Muscle layer of colon (tissue), 2 donors: ENCODE results near the gene COG8.
A peak's percentile ranks its signal among the peaks of the same experiment; 100 is the strongest.

Source experiments
- H3K27ac ChIP-seq: one replicate; pipeline ENCODE4 v1.7.0; 2013; ENCODE audit warnings: low read depth, mild to moderate bottlenecking, low read length, moderate library complexity
- H3K27me3 ChIP-seq, 2 donors: one replicate each; pipeline ENCODE4 v1.7.0; 2013; ENCODE audit warnings: low read length in 2 of 2, mild to moderate bottlenecking in 2 of 2; ENCODE audit not compliant: insufficient read depth in 2 of 2, control insufficient read depth in 1 of 2
- H3K36me3 ChIP-seq: one replicate; pipeline ENCODE4 v1.7.0; 2013; ENCODE audit warnings: mild to moderate bottlenecking, low read length; ENCODE audit not compliant: insufficient read depth
- H3K4me1 ChIP-seq: one replicate; pipeline ENCODE4 v1.7.0; 2013; ENCODE audit warnings: mild to moderate bottlenecking, low read length; ENCODE audit not compliant: insufficient read depth
- H3K4me3 ChIP-seq, 2 donors: one replicate each; pipeline ENCODE4 v1.7.0; 2013; ENCODE audit warnings: low read length in 2 of 2, low read depth in 1 of 2, mild to moderate bottlenecking in 1 of 2, moderate library complexity in 1 of 2
- H3K9ac ChIP-seq: one replicate; pipeline ENCODE4 v1.7.0; 2013; ENCODE audit warnings: low read length
- H3K9me3 ChIP-seq: one replicate; pipeline ENCODE4 v1.7.0; 2013; ENCODE audit warnings: mild to moderate bottlenecking, low read length
- donor health status: abdominal sarcoma.
- donor health status: Adenocarcinoma of cecum.

The COG8 gene

GRCh38 chr16:69344171-69344570 is 4.8 kb upstream of the COG8 start:
- Histone ChIP-seq H3K4me1 (peaks cover 9% of the 10 kb centered on the region), H3K4me3 (no peak overlapping the region), H3K36me3 (peaks cover 19% of the 10 kb centered on the region), H3K9ac (no peak overlapping the region), H3K9me3 (no peaks in the 10 kb centered on the region), H3K27me3 (no peaks in the 10 kb centered on the region), H3K27ac (no peak overlapping the region)

DNA sequence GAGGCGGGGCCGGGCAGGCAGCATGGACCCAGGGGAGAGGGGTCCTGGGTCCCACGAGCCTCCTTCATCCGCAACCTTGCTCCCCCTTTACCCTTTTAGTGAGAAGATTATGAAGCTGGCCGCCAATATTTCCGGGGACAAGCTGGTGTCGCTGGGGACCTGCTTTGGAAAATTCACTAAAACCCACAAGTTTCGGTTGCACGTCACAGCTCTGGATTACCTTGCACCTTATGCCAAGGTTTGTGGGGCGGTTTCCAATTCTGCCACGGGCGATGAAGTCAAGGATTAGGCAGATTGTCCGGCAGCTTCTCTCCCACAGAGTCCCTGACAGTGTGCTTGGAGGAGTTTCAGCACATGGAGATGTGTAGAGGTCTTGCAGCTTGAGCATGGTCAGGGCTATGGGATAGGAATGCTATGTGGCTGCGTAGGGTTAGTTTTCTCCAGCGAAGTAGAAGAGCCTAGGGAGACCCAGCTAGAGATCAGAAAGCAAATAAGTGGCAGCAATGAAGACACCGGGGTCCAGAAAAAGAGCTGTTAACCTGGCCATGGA is 806 bp upstream of the COG8 start:
- Histone ChIP-seq H3K4me1 (peaks cover 20% of the 10 kb centered on the region), H3K27ac (peak overlapping the region; percentile 96), H3K9ac (peak overlapping the region; percentile 69), H3K4me3 (peak overlapping the region; percentile 80 to 84), H3K27me3 (no peaks in the 10 kb centered on the region), H3K36me3 (peaks cover 30% of the 10 kb centered on the region), H3K9me3 (no peaks in the 10 kb centered on the region)

DNA sequence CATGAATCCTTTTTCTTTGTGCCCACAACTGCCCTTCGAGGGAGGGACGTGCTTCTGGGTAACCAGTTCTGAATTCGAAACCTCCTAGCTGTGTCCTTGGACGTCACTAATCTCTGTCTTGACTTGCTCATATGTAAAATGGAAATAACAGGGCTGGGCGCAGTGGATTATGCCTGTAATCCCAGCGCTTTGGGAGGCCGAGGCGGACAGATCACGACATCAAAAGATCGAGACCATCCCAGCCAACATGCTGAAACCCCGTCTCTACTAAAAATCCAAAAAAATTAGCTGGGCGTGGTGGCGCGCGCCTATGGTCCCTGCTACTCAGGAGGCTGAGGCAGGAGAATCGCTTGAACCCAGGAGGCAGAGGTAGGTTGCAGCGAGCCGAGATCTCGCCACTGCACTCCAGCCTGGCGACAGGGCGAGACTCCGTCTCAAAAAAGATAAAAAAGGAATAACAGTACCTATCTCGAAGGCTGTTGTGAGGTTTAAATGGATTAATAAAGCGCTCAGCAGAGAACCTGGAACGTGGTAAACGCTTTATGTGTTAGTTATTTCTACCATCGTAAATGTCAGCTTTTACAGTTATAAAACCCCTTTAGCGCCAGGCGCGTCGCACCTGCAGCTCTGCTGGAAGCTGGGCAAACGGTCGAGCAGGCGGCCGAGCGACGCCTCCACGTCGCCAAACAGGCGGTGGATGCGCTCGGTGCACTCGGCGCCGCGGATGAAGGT is 641 bp downstream of the COG8 start:
- Histone ChIP-seq H3K9me3 (no peaks in the 10 kb centered on the region), H3K4me1 (peaks cover 22% of the 10 kb centered on the region), H3K9ac (peak overlapping the region; percentile 69), H3K4me3 (peak overlapping the region; percentile 80 to 84), H3K27ac (peak overlapping the region; percentile 96), H3K27me3 (no peaks in the 10 kb centered on the region), H3K36me3 (peaks cover 40% of the 10 kb centered on the region)

DNA sequence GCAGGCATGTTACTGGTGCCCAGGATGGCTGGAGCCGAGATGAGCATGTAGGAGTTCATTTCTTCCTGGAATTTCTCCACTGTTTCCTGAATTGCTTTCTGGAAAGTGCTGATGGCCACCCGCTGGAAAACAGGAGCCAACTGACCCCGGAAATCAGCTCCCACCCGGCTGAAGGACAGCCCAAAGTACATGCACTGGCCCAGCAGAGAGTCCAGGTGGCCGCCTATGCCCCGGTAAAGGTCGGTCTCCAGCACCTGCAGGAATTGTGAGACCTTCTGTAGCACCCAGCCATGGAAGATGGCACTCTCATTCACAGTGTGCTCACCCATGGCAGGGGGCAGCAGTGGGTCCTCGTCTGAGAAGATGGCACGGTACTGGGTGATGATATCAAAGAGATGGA is 4.7 kb downstream of the COG8 start:
- Histone ChIP-seq H3K27me3 (no peaks in the 10 kb centered on the region), H3K36me3 (peaks cover 45% of the 10 kb centered on the region), H3K4me1 (peaks cover 26% of the 10 kb centered on the region)

DNA sequence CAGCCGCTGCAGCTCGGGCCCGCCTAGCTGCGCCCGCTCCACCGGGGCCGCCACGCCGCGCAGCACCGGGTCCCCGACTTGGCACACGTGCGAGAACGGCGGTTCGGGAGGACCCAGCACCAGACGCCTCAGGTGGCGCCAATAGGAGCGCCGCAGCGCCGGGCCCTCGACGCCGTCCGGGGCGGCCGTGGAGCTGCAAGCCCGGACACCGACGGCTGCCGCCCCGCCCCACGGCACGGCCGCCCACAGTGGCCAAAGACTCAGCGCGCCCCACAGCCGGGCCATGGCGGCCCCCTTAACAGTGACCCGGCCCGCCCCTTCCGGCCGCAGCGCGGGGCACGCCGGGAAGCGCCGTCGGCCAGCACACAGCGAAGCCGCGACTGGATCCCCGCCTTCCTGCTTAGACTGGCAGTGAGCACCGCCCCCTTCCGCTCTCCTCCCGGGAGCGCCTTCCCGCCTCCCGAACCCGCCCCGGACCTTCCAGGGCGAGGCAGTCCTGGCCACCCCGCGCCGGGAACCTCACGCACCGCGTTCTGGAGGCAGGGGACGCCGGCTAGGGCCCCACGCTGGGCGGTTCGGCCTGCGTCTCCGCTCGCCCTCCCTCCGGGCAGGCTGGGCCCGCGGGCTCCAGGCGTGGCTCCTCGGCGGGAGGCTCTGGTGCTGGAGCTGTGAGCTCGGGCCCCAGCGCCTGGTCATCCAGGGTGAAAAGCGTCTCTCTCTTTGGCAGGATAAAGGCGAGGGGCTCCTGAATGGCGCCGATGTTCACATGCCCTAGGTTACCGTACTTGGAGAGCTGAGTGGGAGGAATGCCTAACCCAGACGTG is 8.9 kb downstream of the COG8 start, which contains the start of gene PDF:
TSS of gene PDF (minus strand) at position 303 of the 824 bp plus-strand sequence. CDS start at position 285, 18 bp downstream.
- H3K4me1 ChIP-seq, result peaks cover 37% of the 10 kb centered on the region

More for the DNA sequence above, 4.7 kb downstream of the COG8 start:
- H3K9me3 ChIP-seq, result no peaks in the 10 kb centered on the region
- H3K27ac ChIP-seq, result no peak overlapping the region
- no peak overlapping the region for H3K9ac ChIP-seq
- no peak overlapping the region for H3K4me3 ChIP-seq

DNA sequence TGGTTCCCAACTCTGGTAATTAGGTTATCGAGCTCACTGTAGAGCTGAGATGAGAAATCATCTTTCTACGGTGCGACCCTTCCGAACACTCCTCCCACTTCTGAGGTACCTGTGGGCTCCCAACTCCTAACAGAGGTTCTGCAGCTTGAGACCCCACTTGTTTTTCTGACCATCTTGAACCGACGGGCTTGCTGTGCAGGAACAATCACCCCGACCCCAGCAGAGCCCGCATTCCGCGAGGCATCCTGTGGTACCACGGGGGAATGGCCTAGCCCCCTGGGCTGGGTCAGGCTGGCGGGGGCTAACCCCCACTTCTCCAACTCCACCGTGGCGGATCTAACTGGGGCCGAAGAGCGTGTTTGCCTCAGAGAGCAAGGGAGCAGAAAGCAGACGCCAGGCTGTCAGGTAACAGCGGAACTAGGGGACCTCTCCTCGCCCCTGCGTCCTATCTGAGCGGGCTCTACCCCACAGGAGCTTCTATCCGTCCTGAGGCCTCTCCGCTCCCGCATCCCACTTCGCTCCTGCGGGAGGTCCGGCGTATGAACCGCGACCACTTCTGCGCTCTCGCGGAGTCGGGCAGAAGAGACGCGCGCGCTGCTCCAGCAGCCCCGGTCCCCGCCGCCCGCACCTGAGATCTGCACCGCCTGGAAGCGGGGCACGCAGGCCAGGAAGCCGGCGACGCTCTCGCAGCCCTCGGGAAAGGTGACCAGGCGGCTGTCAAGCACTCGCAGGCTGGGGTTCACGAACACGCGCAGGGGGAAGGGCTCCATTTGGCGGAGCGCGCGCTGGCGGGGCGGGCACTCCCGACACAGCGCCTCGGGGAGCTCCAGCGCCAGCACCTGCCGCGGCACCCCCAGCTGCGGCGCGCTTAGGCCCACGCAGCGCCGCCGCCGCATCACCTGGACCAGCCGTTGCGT is 9.7 kb downstream of the COG8 start:
- Histone ChIP-seq H3K9ac (no peak overlapping the region), H3K9me3 (no peaks in the 10 kb centered on the region), H3K36me3 (peaks cover 50% of the 10 kb centered on the region), H3K4me1 (peaks cover 37% of the 10 kb centered on the region), H3K27ac (peak overlapping the region; percentile 40), H3K27me3 (no peaks in the 10 kb centered on the region), H3K4me3 (peak overlapping the region; percentile 77 to 79)

More for the DNA sequence above, 8.9 kb downstream of the COG8 start, which contains the start of gene PDF:
- no peaks in the 10 kb centered on the region for H3K9me3 ChIP-seq
- H3K9ac ChIP-seq, result peak within 1 kb of the TSS; percentile 46
- H3K36me3 ChIP-seq, result peaks cover 53% of the 10 kb centered on the region
- H3K27me3 ChIP-seq, result no peaks in the 10 kb centered on the region
- H3K4me3 ChIP-seq, result peak within 1 kb of the TSS; percentile 77 to 79
- peak within 1 kb of the TSS; percentile 98 for H3K27ac ChIP-seq

- Histone ChIP-seq H3K9ac (no peak overlapping the region), H3K27ac (no peak overlapping the region), H3K4me3 (peak overlapping the region in 1 of 2 donors; percentile 79), H3K4me1 (peaks cover 36% of the 10 kb centered on the region), H3K36me3 (peaks cover 49% of the 10 kb centered on the region), H3K9me3 (no peaks in the 10 kb centered on the region), H3K27me3 (no peaks in the 10 kb centered on the region)
These were observed 10.5 kb downstream of the COG8 start for GRCh38 chr16:69328854-69329316.

GRCh38 chr16:69327585-69328310 is 11.6 kb downstream of the COG8 start:
- H3K9me3 ChIP-seq, result no peaks in the 10 kb centered on the region
- peaks cover 28% of the 10 kb centered on the region for H3K4me1 ChIP-seq
- H3K27me3 ChIP-seq, result no peaks in the 10 kb centered on the region
- H3K27ac ChIP-seq, result no peak overlapping the region
- H3K36me3 ChIP-seq, result peaks cover 49% of the 10 kb centered on the region
- no peak overlapping the region for H3K4me3 ChIP-seq
- H3K9ac ChIP-seq, result no peak overlapping the region

DNA sequence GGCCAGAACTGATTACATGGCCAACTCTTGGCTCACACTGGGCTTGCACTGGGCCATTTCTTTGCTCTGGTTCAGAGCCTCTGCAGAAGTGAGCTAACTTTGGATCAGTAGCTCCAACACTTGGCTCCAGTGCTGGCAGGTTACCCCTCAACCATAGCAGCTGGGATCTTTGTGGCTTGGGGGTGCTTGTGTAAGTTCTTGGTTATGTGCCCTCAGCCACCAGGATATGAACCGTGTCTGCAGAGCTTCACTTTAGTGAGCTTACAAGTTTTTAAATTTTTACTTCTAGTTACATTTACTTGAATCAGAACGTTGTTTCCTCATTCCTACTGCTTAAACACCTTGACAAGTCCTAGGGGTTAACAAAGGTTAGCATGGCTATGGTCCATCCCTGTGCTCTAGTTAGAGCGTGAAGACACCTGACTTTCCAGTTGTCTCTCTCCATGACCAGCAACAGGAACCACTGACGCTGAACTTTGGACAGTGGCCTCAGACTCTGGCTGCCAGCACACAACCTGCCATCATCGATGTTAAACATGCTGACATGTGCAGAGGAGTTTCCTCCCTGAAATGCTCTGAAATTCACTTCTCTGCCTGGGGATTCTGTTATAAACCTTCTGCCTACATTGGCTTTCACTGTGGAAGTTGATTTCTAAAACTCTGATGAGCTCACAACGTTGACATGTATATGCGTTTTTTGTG is 13.0 kb downstream of the COG8 start:
- Histone ChIP-seq H3K4me3 (no peak overlapping the region), H3K36me3 (peaks cover 57% of the 10 kb centered on the region), H3K4me1 (peaks cover 26% of the 10 kb centered on the region), H3K27ac (no peak overlapping the region), H3K9ac (no peak overlapping the region), H3K9me3 (no peaks in the 10 kb centered on the region), H3K27me3 (no peaks in the 10 kb centered on the region)

DNA sequence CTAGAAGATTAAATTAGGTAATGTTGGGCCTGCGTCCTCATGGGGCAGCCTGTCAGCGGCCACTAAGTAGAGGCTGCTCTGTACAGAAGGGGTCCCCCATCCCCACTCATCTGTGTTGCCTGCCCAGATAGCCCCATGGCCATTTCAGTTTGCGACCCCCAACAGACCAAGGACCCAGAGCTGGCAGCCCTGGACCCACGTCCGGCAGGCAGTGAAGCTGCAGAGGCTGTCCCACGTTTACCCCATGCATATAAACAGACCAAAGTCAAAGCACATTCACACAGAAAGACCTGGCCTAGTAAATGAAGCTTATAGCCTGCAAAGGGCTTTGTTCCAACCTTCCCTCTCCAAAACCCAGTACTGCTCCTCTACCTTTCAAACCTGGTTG is 13.6 kb downstream of the COG8 start:
- Histone ChIP-seq H3K36me3 (peaks cover 62% of the 10 kb centered on the region), H3K27ac (no peak overlapping the region), H3K9me3 (no peaks in the 10 kb centered on the region), H3K4me1 (peaks cover 22% of the 10 kb centered on the region), H3K27me3 (no peaks in the 10 kb centered on the region), H3K4me3 (no peak overlapping the region), H3K9ac (no peak overlapping the region)
